Small intestine (tissue), 7 donors: Measurements from ENCODE around the gene ITCH. TPM values are rescaled to one million over a fixed set of nuclear protein-coding genes. Genes with fewer than 3 reads are reported as not detected.
"Not testable (repeated sequence)": the region's sequence is repeated elsewhere in the genome, so short reads cannot be mapped to it uniquely, and the experiment has no call there.

Source experiments
- DNase-seq, 2 donors: peaks; one replicate each; pipeline versions ENCODE4 v3.0.0 to v3.0.0-alpha.2; 2013
- FAIRE-seq: peaks from 2 replicates; lab custom pipeline; 2012; peaks lifted over from hg19 to GRCh38; lab: Jason Lieb, UNC
- H3K27ac ChIP-seq, 3 donors: one replicate each; pipeline ENCODE4 v1.5.1; 2013; ENCODE audit warnings: low read length in 2 of 3, mild to moderate bottlenecking in 2 of 3, control low read depth in 1 of 3, inconsistent platforms in 1 of 3, low read depth in 1 of 3, moderate library complexity in 1 of 3
- H3K27me3 ChIP-seq, 3 donors: one replicate each; pipeline ENCODE4 v1.6.1; 2013; ENCODE audit warnings: low read length in 3 of 3, inconsistent platforms in 1 of 3; ENCODE audit not compliant: control insufficient read depth in 3 of 3, insufficient read depth in 3 of 3
- H3K36me3 ChIP-seq, 3 donors: one replicate each; pipeline ENCODE4 v1.6.1; 2013; ENCODE audit warnings: low read length in 3 of 3, inconsistent platforms in 1 of 3, low read depth in 1 of 3, mild to moderate bottlenecking in 1 of 3, moderate library complexity in 1 of 3; ENCODE audit not compliant: control insufficient read depth in 3 of 3, insufficient read depth in 2 of 3
- H3K4me1 ChIP-seq, 3 donors: one replicate each; pipeline ENCODE4 v1.6.1; 2013; ENCODE audit warnings: low read length in 2 of 3, inconsistent platforms in 1 of 3, low read depth in 1 of 3, mild to moderate bottlenecking in 1 of 3, moderate library complexity in 1 of 3; ENCODE audit not compliant: control insufficient read depth in 3 of 3, insufficient read depth in 2 of 3
- H3K4me3 ChIP-seq, 3 donors: one replicate each; pipeline ENCODE4 v1.5.1; 2013; ENCODE audit warnings: low read length in 3 of 3, control low read depth in 1 of 3, inconsistent platforms in 1 of 3, low read depth in 1 of 3, mild to moderate bottlenecking in 1 of 3, moderate library complexity in 1 of 3
- H3K9me3 ChIP-seq, 2 donors: one replicate each; pipeline ENCODE4 v1.6.1; 2013; ENCODE audit warnings: low read depth in 1 of 2, low read length in 1 of 2; ENCODE audit not compliant: control insufficient read depth in 2 of 2, insufficient read depth in 1 of 2
- WGBS, 3 donors: extraction: QIAGEN DNeasy Blood & Tissue Kit; methylation state at CpG; one replicate each; pipeline ENCODE4 v1.1.7; 2013; 5-methylcytosine and 5-hydroxymethylcytosine counted together
- polyA plus RNA-seq, 4 donors: library from polyadenylated mRNA; stranded (reverse) in 3 of 4; unstranded in 1 of 4; fragments of 200-250 nt in 3 of 4; fragments of 120-200 nt in 1 of 4; gene quantifications; one replicate each; pipeline versions ENCODE4 v1.2.1 to v1.2.3, GENCODE V29; 2013
- donor health status: healthy with polysubstance abuse.
- donor health status: control.
- donor health status: control.
- donor health status: Bipolar disorder and iron deficiency.
- donor health status: healthy.

Gene ITCH
- polyA plus RNA-seq, 4 donors: 12.0 to 35.1 (median 16.7) TPM

- H3K4me3 ChIP-seq: no peak overlapping the region
- DNase-seq (no peak), FAIRE-seq (no peak)
Observed at GRCh38 chr20:34365765-34366213, 2.7 kb downstream of the ITCH start.

GRCh38 chr20:34367155-34367554 is 4.1 kb downstream of the ITCH start:
- 85 to 89% (median 86%) methylated on average over 5 of the region's 5 CpGs for WGBS, 3 donors
- Histone ChIP-seq H3K36me3 (peaks cover 3 to 28% (median 16%) of the 10 kb centered on the region in 3 donors), H3K4me3 (no peak overlapping the region), H3K4me1 (peaks cover 6 to 13% (median 7%) of the 10 kb centered on the region in 3 donors), H3K9me3 (no peaks in the 10 kb centered on the region), H3K27me3 (no peaks in the 10 kb centered on the region), H3K27ac (no peak overlapping the region)
- DNase-seq (no peak), FAIRE-seq (no peak)

More at GRCh38 chr20:34365765-34366213, 2.7 kb downstream of the ITCH start:
- Histone ChIP-seq H3K9me3 (no peaks in the 10 kb centered on the region), H3K27me3 (no peaks in the 10 kb centered on the region), H3K4me1 (peaks cover 6 to 15% (median 7%) of the 10 kb centered on the region in 3 donors), H3K27ac (no peak overlapping the region), H3K36me3 (peaks cover 3 to 19% (median 11%) of the 10 kb centered on the region in 3 donors)
- WGBS, 3 donors: 58 to 81% (median 68%) methylated on average over 3 of the region's 3 CpGs

GRCh38 chr20:34367911-34368310 is 4.8 kb downstream of the ITCH start:
- whole genome bisulfite sequencing, 3 donors: 80 to 86% (median 84%) methylated on average over 9 of the region's 9 CpGs
- not testable (repeated sequence) for H3K4me1 ChIP-seq, H3K27ac ChIP-seq, H3K9me3 ChIP-seq, FAIRE-seq, DNase-seq, H3K27me3 ChIP-seq, H3K4me3 ChIP-seq
- H3K36me3 ChIP-seq: peaks cover 3 to 28% (median 16%) of the 10 kb centered on the region in 3 donors

GRCh38 chr20:34368547-34368946 is 5.5 kb downstream of the ITCH start:
- H3K36me3 ChIP-seq: peaks cover 3 to 33% (median 16%) of the 10 kb centered on the region in 3 donors
- H3K27ac ChIP-seq: no peak overlapping the region
- H3K4me3 ChIP-seq: no peak overlapping the region
- FAIRE-seq (no peak), DNase-seq (no peak)
- no peaks in the 10 kb centered on the region for H3K27me3 ChIP-seq
- 67 to 70% (median 68%) methylated on average over 4 of the region's 4 CpGs for WGBS, 3 donors
- peaks cover 5 to 7% (median 5%) of the 10 kb centered on the region in 3 donors for H3K4me1 ChIP-seq
- no peaks in the 10 kb centered on the region for H3K9me3 ChIP-seq

- H3K4me3 ChIP-seq: no peak overlapping the region
- DNase-seq (no peak), FAIRE-seq (no peak)
- 60 to 70% (median 63%) methylated on average over 3 of the region's 3 CpGs for WGBS, 3 donors
- peaks cover 2 to 6% (median 5%) of the 10 kb centered on the region in 3 donors for H3K4me1 ChIP-seq
- no peaks in the 10 kb centered on the region for H3K9me3 ChIP-seq
- no peak overlapping the region for H3K27ac ChIP-seq
- no peaks in the 10 kb centered on the region for H3K27me3 ChIP-seq
- H3K36me3 ChIP-seq: peaks cover 3 to 33% (median 16%) of the 10 kb centered on the region in 3 donors
Observed at GRCh38 chr20:34369265-34369664, 6.2 kb downstream of the ITCH start.

GRCh38 chr20:34370062-34370461 is 7.0 kb downstream of the ITCH start:
- DNase-seq: no peak
- 93 to 96% (median 95%) methylated on average over 6 of the region's 6 CpGs for WGBS, 3 donors
- Histone ChIP-seq H3K27me3 (no peaks in the 10 kb centered on the region), H3K4me3 (no peak overlapping the region), H3K27ac (no peak overlapping the region), H3K36me3 (peaks cover 3 to 35% (median 16%) of the 10 kb centered on the region in 3 donors), H3K4me1 (peaks cover 0 to 4% (median 2%) of the 10 kb centered on the region in 3 donors), H3K9me3 (no peaks in the 10 kb centered on the region)
- FAIRE-seq: no peak

GRCh38 chr20:34373445-34373844 is 10.4 kb downstream of the ITCH start:
- DNase-seq (no peak), FAIRE-seq (no peak)
- H3K4me1 ChIP-seq: peaks cover 0 to 11% (median 3%) of the 10 kb centered on the region in 3 donors
- no peak overlapping the region for H3K27ac ChIP-seq
- no peak overlapping the region for H3K4me3 ChIP-seq
- no peaks in the 10 kb centered on the region for H3K27me3 ChIP-seq
- H3K9me3 ChIP-seq: no peaks in the 10 kb centered on the region
- H3K36me3 ChIP-seq: peaks cover 5 to 47% (median 16%) of the 10 kb centered on the region in 3 donors
- 73 to 87% (median 81%) methylated on average over 4 of the region's 4 CpGs for WGBS, 3 donors

- no peak for FAIRE-seq
- WGBS, 3 donors: 11 to 60% (median 21%) methylated on average over 1 of the region's 1 CpG
- H3K4me3 ChIP-seq: no peak overlapping the region
- no peaks in the 10 kb centered on the region for H3K27me3 ChIP-seq
- peaks cover 5 to 45% (median 14%) of the 10 kb centered on the region in 3 donors for H3K36me3 ChIP-seq
- H3K9me3 ChIP-seq: no peaks in the 10 kb centered on the region
- peaks cover 0 to 11% (median 3%) of the 10 kb centered on the region in 3 donors for H3K4me1 ChIP-seq
- no peak overlapping the region for H3K27ac ChIP-seq
- DNase-seq: no peak
Observed at GRCh38 chr20:34374209-34374760, 11.2 kb downstream of the ITCH start.
